ENCODE data around the gene GALNT9. TPM values are rescaled to one million over a fixed set of nuclear protein-coding genes. Genes with fewer than 3 reads are reported as not detected.
"Not testable (repeated sequence)": the region's sequence is repeated elsewhere in the genome, so short reads cannot be mapped to it uniquely, and the experiment has no call there.

GALNT9 gene
- polyA plus RNA-seq, 1 of the 3 experiments (the other 2 are of a cell fraction) = not detected

DNA sequence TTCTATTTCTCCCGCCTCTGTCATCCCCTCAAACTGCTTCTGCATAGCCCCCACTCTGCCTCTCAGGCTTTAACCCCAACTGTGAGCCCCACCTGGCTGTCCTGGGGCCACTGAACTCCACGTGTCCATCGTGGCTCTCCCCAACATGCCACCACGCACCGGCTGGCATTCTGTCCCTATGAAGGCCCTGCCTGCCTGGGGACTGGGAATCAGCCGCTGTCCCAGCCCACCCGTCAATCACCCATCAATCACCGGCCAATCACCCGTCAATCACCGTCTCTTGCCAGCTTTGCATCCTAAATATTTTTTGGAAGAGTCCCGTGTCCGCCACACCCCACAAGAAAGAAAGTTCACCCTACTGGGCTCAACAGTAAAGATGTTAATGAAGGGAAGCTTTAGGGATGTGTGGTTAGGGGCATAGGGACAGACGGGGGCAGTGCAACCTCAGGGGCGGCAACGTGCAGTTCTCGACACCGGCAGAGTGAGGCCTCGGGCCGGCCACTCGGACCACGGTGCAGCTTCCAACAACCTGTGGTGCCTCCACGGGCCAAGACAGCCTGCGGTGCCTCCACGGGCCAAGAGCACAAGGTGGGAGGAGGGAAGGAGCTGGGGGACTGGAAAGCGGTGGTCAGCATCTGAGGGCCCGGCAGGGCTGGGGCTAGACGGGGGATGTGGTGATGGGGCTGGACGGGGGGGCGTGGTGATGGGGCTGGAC is 85.6 kb downstream of the GALNT9 start:
- ChIA-PET CTCF (interaction anchor here (1.3 kb wide), 1 partner anchor 171 kb away, joined by 3 read pairs; no protein-coding TSS in a partner anchor), POLR2A (no interaction called here)
- H3K4me1 ChIP-seq (ENCODE audit: control insufficient read depth in 1 of 2, insufficient read depth in 2 of 2, low read depth in 1 of 2, low read length in 1 of 2) = no peaks in the 10 kb centered on the region
- H3K9me3 ChIP-seq = no peaks in the 10 kb centered on the region
- H3K4me2 ChIP-seq = no peak overlapping the region
- no peak overlapping the region for H3K4me3 ChIP-seq (ENCODE audit: low read depth in 2 of 2, low read length in 1 of 2)
- no peak for DNase-seq
- H3K36me3 ChIP-seq (replicated peaks in 1 of 2; ENCODE audit: control insufficient read depth in 1 of 2, insufficient read depth in 2 of 2, low read length in 1 of 2) = no peaks in the 10 kb centered on the region
- no peaks in the 10 kb centered on the region for H3K79me2 ChIP-seq (ENCODE audit: insufficient read depth)
- H3F3A ChIP-seq (replicated peaks; ENCODE audit: insufficient read depth) = peaks cover 11% of the 10 kb centered on the region
- peaks cover 48% of the 10 kb centered on the region for H3K27me3 ChIP-seq (ENCODE audit: insufficient read depth)
- no peaks in the 10 kb centered on the region for H3K9me2 ChIP-seq
- WGBS (ENCODE audit: low lambda C conversion rate) = 15% methylated on average over 28 of the region's 29 CpGs
- H2AFZ ChIP-seq (ENCODE audit: low read depth) = no peak overlapping the region
- no peaks in the 10 kb centered on the region for H4K20me1 ChIP-seq (ENCODE audit: insufficient read depth)
- TF ChIP-seq, protein P1, sequence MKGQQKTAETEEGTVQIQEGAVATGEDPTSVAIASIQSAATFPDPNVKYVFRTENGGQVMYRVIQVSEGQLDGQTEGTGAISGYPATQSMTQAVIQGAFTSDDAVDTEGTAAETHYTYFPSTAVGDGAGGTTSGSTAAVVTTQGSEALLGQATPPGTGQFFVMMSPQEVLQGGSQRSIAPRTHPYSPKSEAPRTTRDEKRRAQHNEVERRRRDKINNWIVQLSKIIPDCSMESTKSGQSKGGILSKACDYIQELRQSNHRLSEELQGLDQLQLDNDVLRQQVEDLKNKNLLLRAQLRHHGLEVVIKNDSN (IDR thresholded peaks at IDR 0.05; ENCODE audit: borderline replicate concordance, low read depth) = no peak
- TF ChIP-seq RAD21 (IDR thresholded peaks at IDR 0.05; ENCODE audit: low read length) = peak; percentile 13; the same call in 1 of the 2 replicates
- TF ChIP-seq, protein P2, sequence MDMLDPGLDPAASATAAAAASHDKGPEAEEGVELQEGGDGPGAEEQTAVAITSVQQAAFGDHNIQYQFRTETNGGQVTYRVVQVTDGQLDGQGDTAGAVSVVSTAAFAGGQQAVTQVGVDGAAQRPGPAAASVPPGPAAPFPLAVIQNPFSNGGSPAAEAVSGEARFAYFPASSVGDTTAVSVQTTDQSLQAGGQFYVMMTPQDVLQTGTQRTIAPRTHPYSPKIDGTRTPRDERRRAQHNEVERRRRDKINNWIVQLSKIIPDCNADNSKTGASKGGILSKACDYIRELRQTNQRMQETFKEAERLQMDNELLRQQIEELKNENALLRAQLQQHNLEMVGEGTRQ (IDR thresholded peaks at IDR 0.05; ENCODE audit: borderline replicate concordance, low read depth, low read length) = no peak
- TF ChIP-seq, protein P3, sequence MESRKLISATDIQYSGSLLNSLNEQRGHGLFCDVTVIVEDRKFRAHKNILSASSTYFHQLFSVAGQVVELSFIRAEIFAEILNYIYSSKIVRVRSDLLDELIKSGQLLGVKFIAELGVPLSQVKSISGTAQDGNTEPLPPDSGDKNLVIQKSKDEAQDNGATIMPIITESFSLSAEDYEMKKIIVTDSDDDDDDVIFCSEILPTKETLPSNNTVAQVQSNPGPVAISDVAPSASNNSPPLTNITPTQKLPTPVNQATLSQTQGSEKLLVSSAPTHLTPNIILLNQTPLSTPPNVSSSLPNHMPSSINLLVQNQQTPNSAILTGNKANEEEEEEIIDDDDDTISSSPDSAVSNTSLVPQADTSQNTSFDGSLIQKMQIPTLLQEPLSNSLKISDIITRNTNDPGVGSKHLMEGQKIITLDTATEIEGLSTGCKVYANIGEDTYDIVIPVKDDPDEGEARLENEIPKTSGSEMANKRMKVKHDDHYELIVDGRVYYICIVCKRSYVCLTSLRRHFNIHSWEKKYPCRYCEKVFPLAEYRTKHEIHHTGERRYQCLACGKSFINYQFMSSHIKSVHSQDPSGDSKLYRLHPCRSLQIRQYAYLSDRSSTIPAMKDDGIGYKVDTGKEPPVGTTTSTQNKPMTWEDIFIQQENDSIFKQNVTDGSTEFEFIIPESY (IDR thresholded peaks at IDR 0.05; ENCODE audit: borderline replicate concordance, low read depth) = no peak
- no peak for TF ChIP-seq RCOR1 (IDR thresholded peaks at IDR 0.05; ENCODE audit: low read length)
- TF ChIP-seq JUND (IDR thresholded peaks at IDR 0.05) = no peak
- TF ChIP-seq GATA2 (CRISPR knock-in tag; IDR thresholded peaks at IDR 0.05) = no peak
- TF ChIP-seq MXI1 (IDR thresholded peaks at IDR 0.05; ENCODE audit: low read depth, low read length) = no peak
- no peak overlapping the region for H3K27ac ChIP-seq (ENCODE audit: low read depth in 2 of 2, low read length in 1 of 2)
- H3K9ac ChIP-seq = no peak overlapping the region

DNA sequence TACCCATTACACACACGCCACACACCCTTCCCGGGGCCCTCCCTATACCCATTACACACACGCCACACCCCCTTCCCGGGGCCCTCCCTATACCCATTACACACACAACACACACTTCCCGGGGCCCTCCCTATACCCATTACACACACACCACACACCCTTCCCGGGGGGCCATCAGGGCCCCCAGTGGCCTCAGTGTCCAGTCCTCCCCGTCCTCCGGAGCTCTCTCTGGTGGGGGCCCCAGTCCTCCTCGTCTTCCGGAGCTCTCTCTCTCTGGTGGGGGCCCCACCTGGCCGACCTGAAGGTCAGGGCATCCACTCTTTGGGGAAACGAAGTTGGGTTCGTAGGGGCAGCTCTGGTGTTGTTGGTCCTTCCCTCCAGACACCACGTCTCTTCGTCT is 86.2 kb downstream of the GALNT9 start:
- H3K27ac ChIP-seq (ENCODE audit: low read depth in 2 of 2, low read length in 1 of 2); H2AFZ ChIP-seq (ENCODE audit: low read depth); H3K9ac ChIP-seq; H3K36me3 ChIP-seq (replicated peaks in 1 of 2; ENCODE audit: control insufficient read depth in 1 of 2, insufficient read depth in 2 of 2, low read length in 1 of 2); H3K4me3 ChIP-seq (ENCODE audit: low read depth in 2 of 2, low read length in 1 of 2); H3K9me3 ChIP-seq; POLR2A ChIA-PET; H3K79me2 ChIP-seq (ENCODE audit: insufficient read depth); H3K4me2 ChIP-seq; DNase-seq; H3K4me1 ChIP-seq (ENCODE audit: control insufficient read depth in 1 of 2, insufficient read depth in 2 of 2, low read depth in 1 of 2, low read length in 1 of 2); H4K20me1 ChIP-seq (ENCODE audit: insufficient read depth); H3K9me2 ChIP-seq: not testable (repeated sequence)
- H3K27me3 ChIP-seq (ENCODE audit: insufficient read depth) = peaks cover 42% of the 10 kb centered on the region
- H3F3A ChIP-seq (replicated peaks; ENCODE audit: insufficient read depth) = peaks cover 11% of the 10 kb centered on the region
- CTCF ChIA-PET = interaction anchor here (1.3 kb wide), 1 partner anchor 172 kb away, joined by 3 read pairs; no protein-coding TSS in a partner anchor
- WGBS (ENCODE audit: low lambda C conversion rate) = 31% methylated on average over 12 of the region's 15 CpGs

DNA sequence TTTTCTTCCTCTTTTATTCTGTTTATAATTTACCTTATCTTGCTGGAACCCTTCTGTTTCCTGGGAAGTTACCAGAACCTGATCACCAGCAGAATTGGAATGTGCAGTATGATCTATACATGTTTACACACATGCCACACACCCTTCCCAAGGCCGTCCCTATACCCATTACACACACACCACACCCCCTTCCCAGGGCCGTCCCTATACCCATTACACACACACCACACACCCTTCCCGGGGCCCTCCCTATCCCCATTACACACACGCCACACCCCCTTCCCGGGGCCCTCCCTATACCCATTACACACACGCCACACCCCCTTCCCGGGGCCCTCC is 88.8 kb downstream of the GALNT9 start:
- H3K36me3 ChIP-seq (replicated peaks in 1 of 2; ENCODE audit: control insufficient read depth in 1 of 2, insufficient read depth in 2 of 2, low read length in 1 of 2); H3K79me2 ChIP-seq (ENCODE audit: insufficient read depth); DNase-seq; H3K4me3 ChIP-seq (ENCODE audit: low read depth in 2 of 2, low read length in 1 of 2); POLR2A ChIA-PET; H2AFZ ChIP-seq (ENCODE audit: low read depth); H3K27ac ChIP-seq (ENCODE audit: low read depth in 2 of 2, low read length in 1 of 2); H3K9me3 ChIP-seq; H3K4me1 ChIP-seq (ENCODE audit: control insufficient read depth in 1 of 2, insufficient read depth in 2 of 2, low read depth in 1 of 2, low read length in 1 of 2); H3K9me2 ChIP-seq; H3K9ac ChIP-seq; H3K4me2 ChIP-seq; H4K20me1 ChIP-seq (ENCODE audit: insufficient read depth); CTCF ChIA-PET: not testable (repeated sequence)
- peaks cover 33% of the 10 kb centered on the region for H3K27me3 ChIP-seq (ENCODE audit: insufficient read depth)
- H3F3A ChIP-seq (replicated peaks; ENCODE audit: insufficient read depth) = peaks cover 11% of the 10 kb centered on the region
- WGBS (ENCODE audit: low lambda C conversion rate) = 29% methylated on average over 7 of the region's 7 CpGs

Measured in SK-N-SH (cell line).